Hematopoietic multipotent progenitor cell (in vitro differentiated cells): ENCODE results near the gene ZSCAN10. TPM values are rescaled to one million over a fixed set of nuclear protein-coding genes. Genes with fewer than 3 reads are reported as not detected.

ENCODE experiments used
- DNase-seq, 3 donors: peaks; one replicate each; pipeline ENCODE4 v3.0.0-alpha.2; 2011 to 2015; ENCODE audit warnings: low read depth in 2 of 3, low spot score in 2 of 3
- total RNA-seq: library from RNA; depleted of rRNA; stranded (reverse); fragments of >200 nt; gene quantifications from one replicate; pipeline ENCODE4 v1.2.3, GENCODE V29; 2012

Gene ZSCAN10
- total RNA-seq, 1 donor, result under 0.01 TPM

GRCh38 chr16:3112058-3112880 is 13.2 kb upstream of the ZSCAN10 start, which contains the start of gene ZNF205:
TSS of gene ZNF205 (plus strand) at chr16:3112586. CDS start at chr16:3113431, 845 bp downstream.
- DNase-seq, result no peak

- DNase-seq, result peak; percentile 72 to 94 (median 91)
Observed at GRCh38 chr16:3106205-3106928, 7.3 kb upstream of the ZSCAN10 start.

GRCh38 chr16:3101841-3102470 is 2.9 kb upstream of the ZSCAN10 start:
- DNase-seq, result peak in 2 of 3 donors; percentile 38 to 42

- peak in 2 of 3 donors; percentile 80 to 85 for DNase-seq
Observed at GRCh38 chr16:3101018-3101840, 2.1 kb upstream of the ZSCAN10 start.

- DNase-seq, result peak; percentile 68 to 93 (median 90)
Observed at GRCh38 chr16:3099732-3100499, 822 bp upstream of the ZSCAN10 start.

GRCh38 chr16:3099395-3099731 is 269 bp upstream of the ZSCAN10 start:
- no peak for DNase-seq

- DNase-seq, result no peak
Observed at GRCh38 chr16:3097266-3097665, 1.8 kb downstream of the ZSCAN10 start.

- no peak for DNase-seq
Observed at GRCh38 chr16:3096362-3096761, 2.7 kb downstream of the ZSCAN10 start.

GRCh38 chr16:3095869-3096268 is 3.2 kb downstream of the ZSCAN10 start:
- peak in 2 of 3 donors; percentile 81 to 84 for DNase-seq

GRCh38 chr16:3094289-3095027 is 4.6 kb downstream of the ZSCAN10 start:
- DNase-seq, result peak; percentile 49 to 77 (median 50)

- DNase-seq, result no peak
Observed at GRCh38 chr16:3092501-3092941, 6.6 kb downstream of the ZSCAN10 start.

GRCh38 chr16:3091551-3091950 is 7.5 kb downstream of the ZSCAN10 start:
- no peak for DNase-seq

- no peak for DNase-seq
Observed at GRCh38 chr16:3089717-3090592, 9.1 kb downstream of the ZSCAN10 start.

GRCh38 chr16:3088925-3089716 is 10.0 kb downstream of the ZSCAN10 start:
- DNase-seq, result no peak

- no peak for DNase-seq
Observed at GRCh38 chr16:3088450-3088849, 10.6 kb downstream of the ZSCAN10 start.

GRCh38 chr16:3087243-3088235 is 11.6 kb downstream of the ZSCAN10 start:
- DNase-seq, result peak in 1 of 3 donors; percentile 9
